Fibroblast of upper back skin (primary cell): Measurements from ENCODE around the gene FKTN.

Experiments used
- DNase-seq: peaks from one replicate; pipeline ENCODE4 v3.0.0-alpha.2; 2013

Gene FKTN

GRCh38 chr9:105679257-105680022 lies 121.5 kb downstream of the FKTN start:
- no peak for DNase-seq

- no peak for DNase-seq
These were observed 123.4 kb downstream of the FKTN start for GRCh38 chr9:105681313-105681712.

GRCh38 chr9:105681724-105682123 lies 123.8 kb downstream of the FKTN start:
- peak; percentile 34 for DNase-seq

GRCh38 chr9:105683688-105684275 lies 125.9 kb downstream of the FKTN start:
- DNase-seq: no peak

- DNase-seq: no peak
These were observed 129.0 kb downstream of the FKTN start for GRCh38 chr9:105686936-105687335.
